ENCODE measurements around the gene TBRG1.

The TBRG1 gene

DNA sequence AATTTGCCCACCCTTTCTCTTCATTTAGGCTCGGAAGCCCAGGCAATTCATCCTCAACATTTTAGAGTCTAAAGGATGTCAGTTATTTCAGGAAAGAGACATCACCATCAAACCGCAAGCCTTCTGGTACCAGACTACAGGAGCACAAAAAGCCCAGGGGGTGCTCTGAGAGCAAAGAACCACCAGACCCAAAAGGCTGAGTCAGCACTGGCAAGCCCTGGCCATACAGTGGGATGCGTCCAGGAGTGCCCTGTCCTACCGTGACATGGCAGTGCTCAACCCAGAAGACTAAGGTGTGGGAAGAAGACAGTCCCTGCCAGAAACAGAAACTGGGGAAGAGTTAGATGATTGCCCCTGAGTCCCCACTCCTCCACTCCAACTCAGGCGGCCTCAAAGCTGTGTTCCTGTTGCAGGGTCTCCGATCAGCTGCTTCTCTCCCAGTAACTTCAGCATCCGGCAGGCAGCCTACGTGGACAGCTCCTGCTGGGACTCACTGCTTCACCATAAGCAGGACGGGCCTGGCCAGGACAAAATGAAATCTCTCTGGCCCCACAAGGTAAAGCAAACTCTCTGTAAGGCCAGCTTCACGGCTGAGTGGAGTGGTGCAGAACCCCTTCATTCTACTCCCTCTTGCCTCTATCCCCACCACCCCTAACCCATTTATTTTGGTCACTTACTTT is 10.0 kb upstream of the TBRG1 start:
- Histone ChIP-seq H3K36me3 (replicated peaks; ENCODE audit: low read depth, low read length) (no peaks in the 10 kb centered on the region), H2AFZ (ENCODE audit: low read depth, low read length) (no peak overlapping the region), H3K9ac (ENCODE audit: low read length) (no peak overlapping the region), H3K4me3 (ENCODE audit: low read length) (no peak overlapping the region), H3K9me3 (ENCODE audit: insufficient read depth, low read length) (no peaks in the 10 kb centered on the region), H3K27me3 (ENCODE audit: low read depth, low read length) (no peaks in the 10 kb centered on the region), H3K4me2 (ENCODE audit: low read length) (no peak overlapping the region), H4K20me1 (ENCODE audit: insufficient read depth, low read length) (no peaks in the 10 kb centered on the region), H3K4me1 (ENCODE audit: low read length) (no peaks in the 10 kb centered on the region), H3K27ac (ENCODE audit: low read length) (no peak overlapping the region), H3K79me2 (ENCODE audit: low read length) (no peaks in the 10 kb centered on the region)
- TF ChIP-seq, protein P1, sequence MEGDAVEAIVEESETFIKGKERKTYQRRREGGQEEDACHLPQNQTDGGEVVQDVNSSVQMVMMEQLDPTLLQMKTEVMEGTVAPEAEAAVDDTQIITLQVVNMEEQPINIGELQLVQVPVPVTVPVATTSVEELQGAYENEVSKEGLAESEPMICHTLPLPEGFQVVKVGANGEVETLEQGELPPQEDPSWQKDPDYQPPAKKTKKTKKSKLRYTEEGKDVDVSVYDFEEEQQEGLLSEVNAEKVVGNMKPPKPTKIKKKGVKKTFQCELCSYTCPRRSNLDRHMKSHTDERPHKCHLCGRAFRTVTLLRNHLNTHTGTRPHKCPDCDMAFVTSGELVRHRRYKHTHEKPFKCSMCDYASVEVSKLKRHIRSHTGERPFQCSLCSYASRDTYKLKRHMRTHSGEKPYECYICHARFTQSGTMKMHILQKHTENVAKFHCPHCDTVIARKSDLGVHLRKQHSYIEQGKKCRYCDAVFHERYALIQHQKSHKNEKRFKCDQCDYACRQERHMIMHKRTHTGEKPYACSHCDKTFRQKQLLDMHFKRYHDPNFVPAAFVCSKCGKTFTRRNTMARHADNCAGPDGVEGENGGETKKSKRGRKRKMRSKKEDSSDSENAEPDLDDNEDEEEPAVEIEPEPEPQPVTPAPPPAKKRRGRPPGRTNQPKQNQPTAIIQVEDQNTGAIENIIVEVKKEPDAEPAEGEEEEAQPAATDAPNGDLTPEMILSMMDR (IDR thresholded peaks at IDR 0.05; ENCODE audit: low read depth, low read length), result no peak
- TF ChIP-seq EZH2phosphoT487 (IDR thresholded peaks at IDR 0.05; ENCODE audit: low read depth), result no peak

GRCh38 chr11:124618863-124619262 is 3.8 kb upstream of the TBRG1 start:
- Histone ChIP-seq H3K4me2 (ENCODE audit: low read length) (no peak overlapping the region), H3K27me3 (ENCODE audit: low read depth, low read length) (no peaks in the 10 kb centered on the region), H3K27ac (ENCODE audit: low read length) (no peak overlapping the region)

DNA sequence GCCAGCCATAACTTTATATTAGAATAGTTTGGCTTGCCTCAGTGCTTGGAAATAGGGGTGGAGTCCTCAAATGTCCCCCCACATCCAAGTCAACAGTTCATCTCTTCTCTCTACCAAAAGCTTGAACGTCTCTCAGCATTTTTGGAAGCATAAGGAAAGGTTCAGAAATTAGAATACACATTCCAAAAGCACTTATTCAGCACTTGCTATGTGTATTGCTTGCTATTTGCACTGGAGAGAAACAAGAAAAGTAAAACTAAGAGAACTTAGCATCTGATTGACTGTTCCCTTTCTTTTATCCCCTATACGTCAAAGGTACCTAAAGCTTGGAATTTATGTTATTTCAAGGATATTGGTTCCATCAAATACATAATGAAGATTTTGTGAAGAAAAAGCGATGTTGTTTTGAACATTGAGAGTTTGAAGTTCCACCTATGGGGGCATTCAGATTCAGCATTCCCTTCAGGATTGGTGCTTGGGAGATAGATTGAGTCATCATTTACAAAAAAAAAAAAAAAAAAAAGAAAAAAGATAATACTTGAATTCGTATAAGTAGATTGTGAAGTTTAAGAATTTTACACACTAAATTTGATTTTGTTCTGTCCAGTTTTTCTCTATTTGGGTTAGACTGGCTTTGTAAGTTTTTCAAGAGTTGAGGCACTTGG is 1.3 kb downstream of the TBRG1 start:
- Histone ChIP-seq H3K79me2 (ENCODE audit: low read length) (peaks cover 28% of the 10 kb centered on the region), H2AFZ (ENCODE audit: low read depth, low read length) (no peak overlapping the region), H3K27me3 (ENCODE audit: low read depth, low read length) (no peaks in the 10 kb centered on the region), H3K36me3 (replicated peaks; ENCODE audit: low read depth, low read length) (peaks cover 35% of the 10 kb centered on the region), H3K9me3 (ENCODE audit: insufficient read depth, low read length) (no peaks in the 10 kb centered on the region), H3K4me2 (ENCODE audit: low read length) (peak overlapping the region; percentile 85), H3K9ac (ENCODE audit: low read length) (peak overlapping the region; percentile 94), H4K20me1 (ENCODE audit: insufficient read depth, low read length) (peaks cover 6% of the 10 kb centered on the region), H3K4me1 (ENCODE audit: low read length) (peaks cover 11% of the 10 kb centered on the region), H3K27ac (ENCODE audit: low read length) (no peak overlapping the region), H3K4me3 (ENCODE audit: low read length) (peak overlapping the region; percentile 93)
- TF ChIP-seq, protein P1 (IDR thresholded peaks at IDR 0.05; ENCODE audit: low read depth, low read length), result no peak
- TF ChIP-seq EZH2phosphoT487 (IDR thresholded peaks at IDR 0.05; ENCODE audit: low read depth), result no peak

More at GRCh38 chr11:124618863-124619262, 3.8 kb upstream of the TBRG1 start:
- peaks cover 13% of the 10 kb centered on the region for H3K79me2 ChIP-seq (ENCODE audit: low read length)
- H4K20me1 ChIP-seq (ENCODE audit: insufficient read depth, low read length), result peaks cover 5% of the 10 kb centered on the region
- TF ChIP-seq EZH2phosphoT487 (IDR thresholded peaks at IDR 0.05; ENCODE audit: low read depth), result no peak
- TF ChIP-seq, protein P1 (IDR thresholded peaks at IDR 0.05; ENCODE audit: low read depth, low read length), result no peak
- H3K9ac ChIP-seq (ENCODE audit: low read length), result no peak overlapping the region
- H2AFZ ChIP-seq (ENCODE audit: low read depth, low read length), result no peak overlapping the region
- no peaks in the 10 kb centered on the region for H3K36me3 ChIP-seq (replicated peaks; ENCODE audit: low read depth, low read length)
- peaks cover 9% of the 10 kb centered on the region for H3K4me1 ChIP-seq (ENCODE audit: low read length)
- H3K4me3 ChIP-seq (ENCODE audit: low read length), result no peak overlapping the region
- no peaks in the 10 kb centered on the region for H3K9me3 ChIP-seq (ENCODE audit: insufficient read depth, low read length)

DNA sequence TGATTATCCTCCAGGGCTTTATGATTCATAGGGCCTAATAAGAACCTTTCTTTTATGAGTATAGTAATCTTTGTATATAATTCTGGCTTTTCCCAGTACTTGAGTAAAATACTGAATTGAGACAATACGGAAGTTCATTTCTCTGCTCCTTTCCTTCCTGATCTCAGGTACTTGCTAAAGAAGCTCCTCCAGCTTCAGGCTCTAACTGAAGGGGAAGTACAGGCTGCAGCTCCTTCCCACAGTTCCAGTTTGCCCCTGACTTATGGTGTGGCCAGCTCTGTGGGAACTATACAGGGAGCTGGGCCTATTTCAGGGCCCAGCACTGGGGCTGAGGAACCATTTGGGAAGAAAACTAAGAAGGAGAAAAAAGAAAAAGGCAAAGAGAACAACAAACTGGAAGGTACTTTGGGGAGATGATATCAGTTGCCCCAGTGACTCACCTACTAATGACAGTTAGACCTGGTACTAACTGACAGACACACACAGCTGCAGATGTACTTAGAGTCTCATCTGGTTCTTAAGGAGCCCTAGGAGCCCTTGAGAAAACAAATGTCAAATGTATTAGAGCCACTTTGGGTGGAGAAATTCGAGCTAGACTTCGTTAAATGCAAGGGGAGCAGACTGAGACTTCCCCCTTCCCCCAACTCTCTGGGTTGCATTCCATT is 3.0 kb downstream of the TBRG1 start:
- Histone ChIP-seq H3K27ac (ENCODE audit: low read length) (no peak overlapping the region), H3K4me2 (ENCODE audit: low read length) (no peak overlapping the region), H3K79me2 (ENCODE audit: low read length) (peaks cover 28% of the 10 kb centered on the region), H3K9ac (ENCODE audit: low read length) (no peak overlapping the region), H3K4me1 (ENCODE audit: low read length) (peaks cover 11% of the 10 kb centered on the region), H2AFZ (ENCODE audit: low read depth, low read length) (no peak overlapping the region), H3K4me3 (ENCODE audit: low read length) (no peak overlapping the region), H3K27me3 (ENCODE audit: low read depth, low read length) (no peaks in the 10 kb centered on the region), H3K36me3 (replicated peaks; ENCODE audit: low read depth, low read length) (peaks cover 45% of the 10 kb centered on the region), H4K20me1 (ENCODE audit: insufficient read depth, low read length) (peaks cover 6% of the 10 kb centered on the region), H3K9me3 (ENCODE audit: insufficient read depth, low read length) (no peaks in the 10 kb centered on the region)
- TF ChIP-seq, protein P1 (IDR thresholded peaks at IDR 0.05; ENCODE audit: low read depth, low read length), result no peak
- TF ChIP-seq EZH2phosphoT487 (IDR thresholded peaks at IDR 0.05; ENCODE audit: low read depth), result no peak
